ENCODE measurements around the gene ZNF548. TPM values are rescaled to one million over a fixed set of nuclear protein-coding genes. Genes with fewer than 3 reads are reported as not detected.

ZNF548 gene
- total RNA-seq, 1 experiment from 2014 or later = 16.9 TPM

GRCh38 chr19:57406516-57407123 lies 17.0 kb downstream of the ZNF548 start:
- no peaks in the 10 kb centered on the region for H3K36me3 ChIP-seq (ENCODE audit: insufficient read depth, low read length, poor library complexity, severe bottlenecking)
- H3K4me3 ChIP-seq (ENCODE audit: low read depth, low read length, poor library complexity, severe bottlenecking) = no peak overlapping the region
- H3K27ac ChIP-seq (ENCODE audit: low read depth, low read length, poor library complexity, severe bottlenecking) = no peak overlapping the region
- H3K4me1 ChIP-seq (ENCODE audit: insufficient read depth, low read length, poor library complexity, severe bottlenecking) = no peaks in the 10 kb centered on the region
- POLR2A ChIA-PET (ENCODE audit: low non-redundant PET) = no interaction called here
- intact Hi-C loops (cut with micrococcal nuclease; ENCODE audit: unreplicated experiment) = loop anchor here (2.0 kb wide), 1 partner anchor 748 kb away; no protein-coding TSS in a partner anchor
- H3K9me3 ChIP-seq (ENCODE audit: low read depth, low read length, poor library complexity, severe bottlenecking) = no peaks in the 10 kb centered on the region
- no peaks in the 10 kb centered on the region for H3K27me3 ChIP-seq (replicated peaks; ENCODE audit: insufficient read depth, low read depth, low read length, poor library complexity)
- TF ChIP-seq CTCF (conservative IDR thresholded peaks at IDR 0.05; ENCODE audit: low read depth, low read length) (peak; percentile 84), EZH2 (IDR thresholded peaks at IDR 0.05; ENCODE audit: borderline replicate concordance, low read depth, low read length, poor library complexity, severe bottlenecking) (no peak)
- DNase-seq (ENCODE audit: low spot score) = peak; percentile 70
- CTCF ChIA-PET = interaction anchor here (1.0 kb wide), 1 partner anchor 749 kb away, joined by 4 read pairs; no protein-coding TSS in a partner anchor
- BruUV-seq (replicated peaks) = no TSS peak

GRCh38 chr19:57410877-57411671 lies 21.4 kb downstream of the ZNF548 start, which contains the start of gene ZNF17:
ZNF17 (plus strand) TSS chr19:57411161; CDS start chr19:57413616, 2,455 bp downstream.
- POLR2A ChIA-PET (ENCODE audit: low non-redundant PET) = no interaction called here

DNA sequence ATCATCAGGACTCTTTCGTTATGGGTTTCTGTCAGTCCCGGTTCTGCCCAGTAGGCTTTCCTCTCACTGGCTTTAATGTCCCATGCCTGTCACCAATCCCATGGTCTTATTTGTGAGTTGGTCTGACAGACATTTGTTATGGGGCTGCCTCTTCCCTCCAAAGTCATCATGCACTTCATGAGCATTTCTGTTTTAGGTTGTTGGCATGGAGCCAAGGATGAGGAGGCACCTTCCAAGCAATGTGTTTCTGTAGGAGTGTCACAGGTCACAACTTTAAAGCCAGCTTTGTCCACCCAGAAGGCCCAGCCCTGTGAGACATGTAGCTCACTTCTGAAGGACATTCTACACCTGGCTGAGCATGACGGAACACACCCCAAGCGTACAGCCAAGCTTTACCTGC lies 29.8 kb downstream of the ZNF548 start:
- ChIA-PET CTCF (no interaction called here), POLR2A (ENCODE audit: low non-redundant PET) (no interaction called here)
- no TSS peak for BruUV-seq (replicated peaks)
- Histone ChIP-seq H3K4me1 (ENCODE audit: insufficient read depth, low read length, poor library complexity, severe bottlenecking) (no peaks in the 10 kb centered on the region), H3K36me3 (ENCODE audit: insufficient read depth, low read length, poor library complexity, severe bottlenecking) (peaks cover 34% of the 10 kb centered on the region), H3K27me3 (replicated peaks; ENCODE audit: insufficient read depth, low read depth, low read length, poor library complexity) (no peaks in the 10 kb centered on the region), H3K9me3 (ENCODE audit: low read depth, low read length, poor library complexity, severe bottlenecking) (peaks cover 14% of the 10 kb centered on the region), H3K4me3 (ENCODE audit: low read depth, low read length, poor library complexity, severe bottlenecking) (no peak overlapping the region), H3K27ac (ENCODE audit: low read depth, low read length, poor library complexity, severe bottlenecking) (no peak overlapping the region)
- no peak for DNase-seq (ENCODE audit: low spot score)
- TF ChIP-seq CTCF (conservative IDR thresholded peaks at IDR 0.05; ENCODE audit: low read depth, low read length) (no peak), EZH2 (IDR thresholded peaks at IDR 0.05; ENCODE audit: borderline replicate concordance, low read depth, low read length, poor library complexity, severe bottlenecking) (no peak)
- intact Hi-C loops (cut with micrococcal nuclease; ENCODE audit: unreplicated experiment) = no loop called here

More at GRCh38 chr19:57410877-57411671, 21.4 kb downstream of the ZNF548 start, which contains the start of gene ZNF17:
- CTCF ChIA-PET = no interaction called here
- no peak for TF ChIP-seq EZH2 (IDR thresholded peaks at IDR 0.05; ENCODE audit: borderline replicate concordance, low read depth, low read length, poor library complexity, severe bottlenecking)
- TF ChIP-seq CTCF (conservative IDR thresholded peaks at IDR 0.05; ENCODE audit: low read depth, low read length) = no peak
- TSS peak; percentile 51 for BruUV-seq (replicated peaks)
- H3K4me1 ChIP-seq (ENCODE audit: insufficient read depth, low read length, poor library complexity, severe bottlenecking) = no peaks in the 10 kb centered on the region
- no peaks in the 10 kb centered on the region for H3K27me3 ChIP-seq (replicated peaks; ENCODE audit: insufficient read depth, low read depth, low read length, poor library complexity)
- peaks cover 3% of the 10 kb centered on the region for H3K36me3 ChIP-seq (ENCODE audit: insufficient read depth, low read length, poor library complexity, severe bottlenecking)
- H3K9me3 ChIP-seq (ENCODE audit: low read depth, low read length, poor library complexity, severe bottlenecking) = no peaks in the 10 kb centered on the region
- peak within 1 kb of the TSS; percentile 63 for H3K27ac ChIP-seq (ENCODE audit: low read depth, low read length, poor library complexity, severe bottlenecking)
- peak; percentile 97 for DNase-seq (ENCODE audit: low spot score)
- peak within 1 kb of the TSS; percentile 91 for H3K4me3 ChIP-seq (ENCODE audit: low read depth, low read length, poor library complexity, severe bottlenecking)
- intact Hi-C loops (cut with micrococcal nuclease; ENCODE audit: unreplicated experiment) = loop anchor here (2.0 kb wide), 1 partner anchor 492 kb away; no protein-coding TSS in a partner anchor
